ENCODE results near the gene ACTR2. TPM values are rescaled to one million over a fixed set of nuclear protein-coding genes. Genes with fewer than 3 reads are reported as not detected.

Gene ACTR2
- total and polyA plus RNA-seq, 11 donors: 28.2 to 216 (median 109) TPM

GRCh38 chr2:65264821-65265670 is 37.4 kb downstream of the ACTR2 start:
- no peak for TF ChIP-seq POLR2A (IDR thresholded peaks at IDR 0.05)
- TF ChIP-seq CTCF (IDR thresholded peaks at IDR 0.05): peak; percentile 58 to 81 (median 70)
- no peaks in the 10 kb centered on the region for H3K27me3 ChIP-seq
- H3K4me1 ChIP-seq: peaks cover 0 to 12% (median 0%) of the 10 kb centered on the region in 12 donors
- no peaks in the 10 kb centered on the region for H3K9me3 ChIP-seq
- intact Hi-C loops (cut with DNase I): loop anchor here (1.0 to 10.0 kb wide), 13 partner anchors 37 to 308 kb away; partner anchors contain the start of gene SPRED2 (in 3 of the 10)
- H3K27ac ChIP-seq: no peak overlapping the region
- peak; percentile 33 to 84 (median 81) for ATAC-seq
- H3K4me3 ChIP-seq: no peak overlapping the region
- peaks cover 0 to 94% (median 57%) of the 10 kb centered on the region in 9 donors for H3K36me3 ChIP-seq
- DNase-seq: peak in 1 of 5 donors; percentile 40
- 41 to 55% (median 44%) methylated on average over 8 of the region's 8 CpGs for WGBS, 4 donors

- no peaks in the 10 kb centered on the region for H3K27me3 ChIP-seq
- DNase-seq: no peak
- ATAC-seq: no peak
- intact Hi-C loops (cut with DNase I): loop anchor here in 9 of 10 donors (1.0 to 10.0 kb wide), 13 partner anchors 37 to 307 kb away; partner anchors contain the start of gene SPRED2 (in 3 of the 9)
- peaks cover 0 to 92% (median 57%) of the 10 kb centered on the region in 9 donors for H3K36me3 ChIP-seq
- H3K27ac ChIP-seq: no peak overlapping the region
- no peak overlapping the region for H3K4me3 ChIP-seq
- peaks cover 0 to 12% (median 0%) of the 10 kb centered on the region in 12 donors for H3K4me1 ChIP-seq
- H3K9me3 ChIP-seq: no peaks in the 10 kb centered on the region
- TF ChIP-seq POLR2A (IDR thresholded peaks at IDR 0.05): no peak
- no peak for TF ChIP-seq CTCF (IDR thresholded peaks at IDR 0.05)
Measured at GRCh38 chr2:65265671-65266045, 38.0 kb downstream of the ACTR2 start.

GRCh38 chr2:65267008-65267407 is 39.4 kb downstream of the ACTR2 start:
- Histone ChIP-seq H3K9me3 (no peaks in the 10 kb centered on the region), H3K4me3 (no peak overlapping the region), H3K36me3 (peaks cover 0 to 89% (median 66%) of the 10 kb centered on the region in 9 donors), H3K4me1 (peaks cover 0 to 12% (median 0%) of the 10 kb centered on the region in 12 donors), H3K27me3 (no peaks in the 10 kb centered on the region), H3K27ac (no peak overlapping the region)
- no peak for TF ChIP-seq POLR2A (IDR thresholded peaks at IDR 0.05)
- no peak for TF ChIP-seq CTCF (IDR thresholded peaks at IDR 0.05)
- 91 to 100% (median 97%) methylated on average over 1 of the region's 1 CpG for WGBS, 4 donors
- DNase-seq (no peak), ATAC-seq (no peak)
- intact Hi-C loops (cut with DNase I): loop anchor here in 7 of 10 donors (2.0 to 10.0 kb wide), 8 partner anchors 35 to 305 kb away; partner anchors contain the start of gene SPRED2 (in 2 of the 7)

GRCh38 chr2:65268957-65269356 is 41.3 kb downstream of the ACTR2 start:
- Histone ChIP-seq H3K4me1 (peaks cover 0 to 12% (median 0%) of the 10 kb centered on the region in 12 donors), H3K27ac (no peak overlapping the region), H3K4me3 (no peak overlapping the region), H3K36me3 (peaks cover 0 to 90% (median 73%) of the 10 kb centered on the region in 9 donors), H3K9me3 (no peaks in the 10 kb centered on the region), H3K27me3 (no peaks in the 10 kb centered on the region)
- intact Hi-C loops (cut with DNase I): loop anchor here in 7 of 10 donors (5.0 to 10.0 kb wide), 7 partner anchors 33 to 303 kb away; partner anchors contain the start of gene SPRED2 (in 2 of the 7)
- TF ChIP-seq POLR2A (IDR thresholded peaks at IDR 0.05) (no peak), CTCF (IDR thresholded peaks at IDR 0.05) (no peak)
- no peak for ATAC-seq
- DNase-seq: no peak
- WGBS, 4 donors: 65 to 92% (median 82%) methylated on average over 4 of the region's 4 CpGs
